H4 (cell line): Measurements from ENCODE around the gene LIMK2. TPM values are rescaled to one million over a fixed set of nuclear protein-coding genes. Genes with fewer than 3 reads are reported as not detected.
"Not testable (repeated sequence)": the region's sequence is repeated elsewhere in the genome, so short reads cannot be mapped to it uniquely, and the experiment has no call there.

Source experiments
- DNase-seq: peaks from one replicate; pipeline ENCODE4 v3.0.0-alpha.2; 2015; ENCODE audit warnings: low spot score
- total RNA-seq: library from RNA; depleted of rRNA; stranded (reverse); fragments of >200 nt; shearing (Covaris generic); gene quantifications from 2 replicates; pipeline ENCODE4 v1.2.3, GENCODE V29; 2014

LIMK2 gene
- total RNA-seq, 1 experiment from 2014 or later: 3.8 TPM

GRCh38 chr22:31244046-31244942, 32.2 kb downstream of the LIMK2 start:
- DNase-seq: peak; percentile 26

GRCh38 chr22:31244943-31245451, 32.9 kb downstream of the LIMK2 start:
- DNase-seq: no peak

DNA sequence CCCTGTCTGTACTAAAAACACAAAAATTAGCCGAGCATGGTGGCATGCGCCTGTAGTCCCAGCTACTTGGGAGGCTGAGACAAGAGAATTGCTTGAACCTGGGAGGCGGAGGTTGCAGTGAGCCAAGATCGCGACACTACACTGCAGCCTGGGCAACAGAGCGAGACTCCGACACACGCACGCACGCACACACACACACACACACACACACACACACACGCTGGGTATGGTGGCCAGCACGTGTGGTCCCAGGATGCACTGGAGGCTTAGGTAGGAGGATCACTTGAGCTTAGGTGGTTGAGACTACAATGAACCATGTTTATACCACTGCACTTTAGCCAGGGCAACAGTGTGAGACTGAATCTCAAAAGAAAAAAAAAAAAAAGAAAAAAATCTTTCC, 33.9 kb downstream of the LIMK2 start:
- DNase-seq: not testable (repeated sequence)

- no peak for DNase-seq
Observed at GRCh38 chr22:31246687-31247086, 34.6 kb downstream of the LIMK2 start.

DNA sequence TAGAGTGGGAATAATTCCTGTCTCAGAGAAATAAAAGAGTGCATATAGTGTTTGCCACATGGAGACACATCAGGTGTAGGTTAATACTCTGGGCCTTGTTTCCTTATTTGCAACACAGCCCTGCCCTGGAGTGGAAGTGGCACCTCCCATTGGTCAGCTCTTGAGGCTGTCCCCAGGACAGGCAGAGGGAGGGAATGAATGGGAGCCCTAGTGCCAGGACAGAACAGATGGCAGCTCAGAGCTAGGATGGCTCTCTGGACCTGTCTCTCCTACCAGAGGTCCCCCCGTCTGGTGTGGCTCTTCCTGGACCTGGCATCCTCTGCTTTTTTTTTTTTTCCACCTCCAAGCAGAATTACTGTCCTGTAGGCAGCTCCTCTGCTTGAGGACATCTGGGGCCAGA, 35.6 kb downstream of the LIMK2 start:
- DNase-seq: no peak

DNA sequence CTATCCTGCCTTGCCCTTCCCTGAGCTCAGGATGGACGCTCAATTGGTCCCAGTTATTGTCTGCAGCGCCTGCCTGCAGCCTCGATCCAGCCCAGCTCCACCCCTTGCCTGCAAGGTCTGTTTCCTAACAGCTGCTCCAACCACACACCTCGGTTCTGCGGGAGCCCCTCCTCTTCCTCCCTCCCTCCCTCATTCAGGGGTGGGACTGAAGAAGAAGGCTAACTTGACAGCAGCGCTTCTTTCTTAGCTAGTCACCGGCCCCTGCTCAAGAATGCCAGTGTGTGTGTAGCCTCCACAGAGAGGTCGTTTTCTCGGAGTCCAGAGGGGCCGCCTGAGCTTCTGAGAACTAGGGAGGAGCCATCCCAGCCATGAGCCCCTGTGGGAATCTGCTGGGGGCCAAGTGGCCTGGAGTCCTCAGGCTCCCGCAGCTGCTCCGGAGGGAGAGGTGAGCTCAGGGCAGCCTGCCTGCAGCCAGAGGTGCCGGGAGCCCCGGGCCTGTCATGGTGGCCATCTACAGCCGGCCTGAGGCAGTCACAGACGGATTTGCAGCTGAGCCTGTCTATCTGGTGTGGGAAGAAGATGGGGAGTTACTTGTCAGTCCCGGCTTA, 36.1 kb downstream of the LIMK2 start:
- peak; percentile 8 for DNase-seq

DNA sequence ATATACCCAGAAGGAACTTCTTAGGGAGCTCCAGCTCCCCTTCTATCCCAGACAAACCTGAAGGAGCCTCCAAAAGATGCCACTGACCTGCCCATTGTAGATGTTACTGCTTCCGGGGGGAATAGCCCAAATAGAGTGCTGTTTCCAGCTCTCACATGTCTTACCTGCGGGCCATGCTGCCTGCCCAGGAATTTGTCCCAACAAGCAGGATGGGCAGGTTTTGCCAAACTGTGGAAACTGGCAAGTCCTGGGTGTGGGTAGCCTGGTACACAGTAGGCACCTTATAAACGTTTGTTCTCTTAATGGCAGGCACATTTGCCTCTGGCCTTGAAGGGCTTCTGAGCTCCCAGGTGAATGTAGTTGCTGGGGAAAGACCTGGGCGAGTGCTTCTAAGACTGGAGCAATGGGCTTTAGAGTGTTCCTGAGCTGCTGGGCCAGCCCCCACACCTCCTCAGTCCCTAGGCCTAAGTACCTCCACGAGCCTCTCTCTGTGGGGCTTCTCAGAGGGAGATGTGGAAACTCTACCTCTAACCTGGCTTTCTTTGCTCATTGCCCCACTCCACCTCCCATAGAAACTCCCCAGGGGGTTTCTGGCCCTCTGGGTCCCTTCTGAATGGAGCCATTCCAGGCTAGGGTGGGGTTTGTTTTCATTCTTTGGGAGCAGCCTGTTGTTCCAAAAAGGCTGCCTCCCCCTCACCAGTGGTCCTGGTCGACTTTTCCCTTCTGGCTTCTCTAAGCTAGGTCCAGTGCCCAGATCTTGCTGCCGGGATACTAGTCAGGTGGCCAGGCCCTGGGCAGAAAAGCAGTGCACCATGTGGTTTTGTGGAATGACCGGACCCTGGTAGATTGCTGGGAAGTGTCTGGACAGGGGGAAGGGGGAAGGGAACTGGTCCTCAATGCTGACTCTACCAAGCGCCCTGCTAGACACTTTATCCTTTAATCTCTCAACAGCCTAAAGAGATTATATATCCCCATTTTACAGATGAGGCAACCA, 37.2 kb downstream of the LIMK2 start:
- no peak for DNase-seq

DNA sequence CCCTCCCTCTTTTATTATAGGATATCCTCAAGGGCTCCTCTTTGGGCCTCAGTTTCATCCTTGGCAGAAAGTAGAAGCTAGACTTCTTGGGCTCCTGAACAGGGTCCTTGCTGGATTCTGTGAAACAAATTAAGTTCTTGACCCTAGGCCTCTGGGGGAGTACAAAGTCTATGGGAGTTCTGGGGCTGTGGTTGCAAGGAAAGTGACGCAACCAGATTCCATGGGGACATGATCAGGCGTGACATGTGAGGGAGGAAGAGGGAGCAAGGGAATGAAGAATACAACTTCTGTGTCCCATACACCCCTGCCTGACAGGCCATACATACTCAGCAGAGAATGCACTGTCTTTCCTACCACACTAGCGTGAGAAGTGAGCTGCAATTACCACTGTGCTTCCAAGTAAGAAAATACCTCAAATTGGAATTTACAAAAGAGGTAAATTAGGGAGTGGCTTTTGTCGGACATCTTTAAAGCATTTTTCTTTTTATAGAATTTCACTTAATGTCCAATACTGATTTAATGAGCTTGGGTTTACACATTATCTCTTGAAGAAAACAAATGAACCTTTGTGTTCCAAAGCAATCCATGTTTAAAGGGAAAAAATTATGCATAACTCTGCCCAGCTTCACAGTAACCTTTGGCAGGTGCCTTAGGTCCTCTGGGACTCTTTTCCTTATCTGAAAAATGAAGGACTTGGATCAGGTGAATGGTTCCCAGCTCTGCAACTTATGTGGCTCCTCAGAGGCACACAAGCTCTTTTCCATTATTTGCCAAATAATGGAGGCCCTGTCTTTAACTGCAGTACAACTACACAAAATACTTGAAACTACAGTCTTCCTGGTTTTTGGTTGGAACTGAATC, 38.9 kb downstream of the LIMK2 start:
- no peak for DNase-seq

GRCh38 chr22:31253949-31254348, 41.9 kb downstream of the LIMK2 start:
- no peak for DNase-seq

GRCh38 chr22:31259798-31260473, 47.8 kb downstream of the LIMK2 start:
- DNase-seq: no peak

DNA sequence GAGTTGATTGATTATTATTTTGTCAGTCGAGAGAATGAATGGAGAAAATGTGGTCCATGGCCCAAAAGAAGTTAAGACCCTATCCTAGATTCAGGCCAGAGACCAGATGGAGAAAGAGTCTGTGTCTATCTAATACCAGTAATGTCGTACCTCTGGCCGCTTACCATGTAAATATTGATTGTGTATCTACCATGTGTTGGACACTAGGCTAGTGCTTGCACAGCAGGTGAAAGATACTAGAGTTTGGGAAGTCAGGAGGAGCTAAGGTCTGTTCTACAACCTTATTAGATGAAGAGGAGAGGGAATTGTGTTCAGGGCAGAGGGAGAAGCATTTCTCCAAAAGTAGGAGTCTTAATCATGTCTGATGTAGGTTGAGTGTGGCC, 48.4 kb downstream of the LIMK2 start:
- no peak for DNase-seq

GRCh38 chr22:31262312-31263133, 50.4 kb downstream of the LIMK2 start:
- DNase-seq: no peak

DNA sequence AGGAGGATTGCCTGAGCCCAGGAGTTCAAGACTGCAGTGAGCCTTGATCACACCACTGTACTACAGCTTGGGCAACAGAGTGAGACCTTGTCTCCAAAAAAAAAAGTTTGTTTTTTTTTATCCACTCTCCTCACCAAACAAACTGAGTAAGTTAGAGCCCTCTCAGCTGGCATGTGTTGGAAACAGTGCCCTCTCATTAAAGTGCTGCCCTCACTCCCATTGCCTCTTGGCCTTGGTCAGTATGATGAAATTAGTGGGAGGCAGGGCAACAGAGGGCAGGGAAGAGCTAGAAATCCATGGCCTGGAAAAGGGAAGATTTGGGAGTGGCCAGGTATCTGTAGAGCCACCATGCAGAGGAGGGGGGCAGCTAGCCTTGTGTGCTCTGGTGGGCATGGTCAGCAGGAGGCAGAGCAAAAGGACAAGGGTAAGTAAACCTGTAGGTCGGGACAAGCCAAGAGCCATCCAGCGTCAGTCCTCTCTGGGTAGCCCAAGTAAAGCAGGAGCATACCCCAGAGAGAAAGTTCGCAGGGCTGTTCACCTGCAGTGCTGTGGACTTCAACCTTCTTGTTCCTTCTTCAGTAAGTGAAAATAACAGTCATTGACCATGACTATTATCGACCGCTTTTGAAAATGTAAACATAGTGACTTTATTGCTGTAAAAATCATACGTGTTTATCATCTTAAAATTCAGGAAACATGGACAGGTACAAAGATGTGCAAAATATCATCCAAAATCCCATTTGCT, 52.0 kb downstream of the LIMK2 start:
- no peak for DNase-seq

DNA sequence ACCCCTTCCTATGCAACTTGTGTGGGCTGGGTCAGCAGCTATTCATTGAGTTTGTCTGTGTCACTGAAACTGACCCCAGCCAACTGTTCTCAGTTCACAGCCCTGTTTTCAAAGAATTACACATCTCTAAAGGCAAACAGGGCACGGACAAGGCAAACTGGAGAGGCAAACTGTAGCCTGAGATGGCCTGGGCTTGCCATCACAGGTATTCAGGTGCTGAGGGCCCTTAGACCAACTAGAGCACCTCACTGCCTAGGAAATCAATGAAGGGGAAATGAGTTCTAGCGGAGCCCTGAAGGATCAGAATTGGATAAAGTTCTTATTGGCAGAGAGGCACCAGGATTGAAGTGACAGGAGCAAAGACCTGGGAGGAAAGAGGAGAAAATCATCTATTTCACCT, 56.2 kb downstream of the LIMK2 start:
- no peak for DNase-seq

- DNase-seq: no peak
Observed at GRCh38 chr22:31269892-31270579, 57.9 kb downstream of the LIMK2 start.

GRCh38 chr22:31271026-31271425, 58.9 kb downstream of the LIMK2 start:
- no peak for DNase-seq

GRCh38 chr22:31271485-31271884, 59.4 kb downstream of the LIMK2 start:
- no peak for DNase-seq
